ENCODE measurements around the gene TSPAN2. TPM values are rescaled to one million over a fixed set of nuclear protein-coding genes. Genes with fewer than 3 reads are reported as not detected.

Gene TSPAN2
- total RNA-seq, 8 experiments from 2014 or later: 0.36 to 27.1 (median 9.7) TPM; not detected in 1

GRCh38 chr1:115088115-115088778 is 1.1 kb downstream of the TSPAN2 start:
- in situ Hi-C loops (cut with MboI; ENCODE audit: low pct_unique_long_range_greater_than_20kb in 2 of 9, low sequenced_read_pairs in 9 of 9, unreplicated experiment in 9 of 9): loop anchor here in 2 of 9 experiments (25.0 kb wide), 2 partner anchors 101 to 576 kb away; partner anchors contain the start of gene TRIM33 (in 1 of the 2)
- H3K4me3 ChIP-seq: peak overlapping the region; percentile 50 to 61 (median 56)
- WGBS, 10 experiments: 67 to 90% (median 72%) methylated on average over 1 to 5 of the region's 5 CpGs; no CpG with 5 or more reads in 4 of the 10 experiments
- H3K4me1 ChIP-seq (replicated peaks in 1 of 2): peaks cover 2 to 4% of the 10 kb centered on the region in 2 donors
- ATAC-seq (replicated peaks in 6 of 8): peak in 5 of 8 experiments; percentile 4 to 50 (median 23)
- peak overlapping the region; percentile 57 to 87 for H3K27ac ChIP-seq

- WGBS, 10 experiments: 45 to 100% (median 81%) methylated on average over 1 to 9 of the region's 9 CpGs; no CpG with 5 or more reads in 1 of the 10 experiments
- ATAC-seq (replicated peaks in 6 of 8): no peak
- Histone ChIP-seq H3K4me3 (no peak overlapping the region), H3K4me1 (replicated peaks in 1 of 2) (peaks cover 10 to 16% of the 10 kb centered on the region in 2 donors), H3K27ac (no peak overlapping the region)
- in situ Hi-C loops (cut with MboI; ENCODE audit: low pct_unique_long_range_greater_than_20kb in 2 of 9, low sequenced_read_pairs in 9 of 9, unreplicated experiment in 9 of 9): loop anchor here in 2 of 9 experiments (25.0 kb wide), 2 partner anchors 99 to 574 kb away; partner anchors contain the start of gene TRIM33 (in 1 of the 2)
These were observed 3.0 kb downstream of the TSPAN2 start for GRCh38 chr1:115086176-115086830.

- peaks cover 10 to 16% of the 10 kb centered on the region in 2 donors for H3K4me1 ChIP-seq (replicated peaks in 1 of 2)
- in situ Hi-C loops (cut with MboI; ENCODE audit: low pct_unique_long_range_greater_than_20kb in 2 of 9, low sequenced_read_pairs in 9 of 9, unreplicated experiment in 9 of 9): loop anchor here in 2 of 9 experiments (25.0 kb wide), 2 partner anchors 98 to 573 kb away; partner anchors contain the start of gene TRIM33 (in 1 of the 2)
- 57 to 100% (median 76%) methylated on average over 1 to 9 of the region's 9 CpGs; no CpG with 5 or more reads in 2 of the 10 experiments for WGBS, 10 experiments
- H3K4me3 ChIP-seq: no peak overlapping the region
- no peak overlapping the region for H3K27ac ChIP-seq
- peak in 1 of 8 experiments; percentile 77 for ATAC-seq (replicated peaks in 6 of 8)
These were observed 4.3 kb downstream of the TSPAN2 start for GRCh38 chr1:115084902-115085511.

- Histone ChIP-seq H3K27ac (no peak overlapping the region), H3K4me3 (no peak overlapping the region), H3K4me1 (replicated peaks in 1 of 2) (peaks cover 9 to 27% of the 10 kb centered on the region in 2 donors)
- peak in 1 of 8 experiments; percentile 36 for ATAC-seq (replicated peaks in 6 of 8)
- in situ Hi-C loops (cut with MboI; ENCODE audit: low pct_unique_long_range_greater_than_20kb in 2 of 9, low sequenced_read_pairs in 9 of 9, unreplicated experiment in 9 of 9): loop anchor here in 2 of 9 experiments (25.0 kb wide), 2 partner anchors 96 to 571 kb away; partner anchors contain the start of gene TRIM33 (in 1 of the 2)
- WGBS, 10 experiments: 44 to 100% (median 76%) methylated on average over 1 to 6 of the region's 6 CpGs
These were observed 6.4 kb downstream of the TSPAN2 start for GRCh38 chr1:115082949-115083348.

- 21 to 86% (median 67%) methylated on average over 1 to 4 of the region's 4 CpGs; no CpG with 5 or more reads in 2 of the 10 experiments for WGBS, 10 experiments
- peak in 3 of 8 experiments; percentile 10 to 33 (median 20) for ATAC-seq (replicated peaks in 6 of 8)
- in situ Hi-C loops (cut with MboI; ENCODE audit: low pct_unique_long_range_greater_than_20kb in 2 of 9, low sequenced_read_pairs in 9 of 9, unreplicated experiment in 9 of 9): loop anchor here in 2 of 9 experiments (25.0 kb wide), 2 partner anchors 91 to 566 kb away; partner anchors contain the start of gene TRIM33 (in 1 of the 2)
- H3K4me1 ChIP-seq (replicated peaks in 1 of 2): peaks cover 5 to 27% of the 10 kb centered on the region in 2 donors
- H3K27ac ChIP-seq: peak overlapping the region in 1 of 2 donors; percentile 64
- H3K4me3 ChIP-seq: no peak overlapping the region
These were observed 10.6 kb downstream of the TSPAN2 start for GRCh38 chr1:115078708-115079107.

GRCh38 chr1:115077984-115078330 is 11.3 kb downstream of the TSPAN2 start:
- ATAC-seq (replicated peaks in 6 of 8): no peak
- Histone ChIP-seq H3K4me1 (replicated peaks in 1 of 2) (peaks cover 3 to 22% of the 10 kb centered on the region in 2 donors), H3K4me3 (no peak overlapping the region), H3K27ac (no peak overlapping the region)
- in situ Hi-C loops (cut with MboI; ENCODE audit: low pct_unique_long_range_greater_than_20kb in 2 of 9, low sequenced_read_pairs in 9 of 9, unreplicated experiment in 9 of 9): loop anchor here in 2 of 9 experiments (25.0 kb wide), 2 partner anchors 91 to 566 kb away; partner anchors contain the start of gene TRIM33 (in 1 of the 2)
- 60 to 100% (median 100%) methylated on average over 1 of the region's 1 CpG; no CpG with 5 or more reads in 4 of the 10 experiments for WGBS, 10 experiments

- WGBS, 10 experiments: 0 to 95% (median 86%) methylated on average over 2 to 5 of the region's 5 CpGs
These were observed 11.9 kb downstream of the TSPAN2 start for GRCh38 chr1:115077286-115077983.

GRCh38 chr1:115076384-115076915 is 12.9 kb downstream of the TSPAN2 start:
- in situ Hi-C loops (cut with MboI; ENCODE audit: low pct_unique_long_range_greater_than_20kb in 2 of 9, low sequenced_read_pairs in 9 of 9, unreplicated experiment in 9 of 9): loop anchor here in 2 of 9 experiments (25.0 kb wide), 2 partner anchors 89 to 564 kb away; partner anchors contain the start of gene TRIM33 (in 1 of the 2)
- ATAC-seq (replicated peaks in 6 of 8): no peak
- no peak overlapping the region for H3K27ac ChIP-seq
- H3K4me3 ChIP-seq: no peak overlapping the region
- H3K4me1 ChIP-seq (replicated peaks in 1 of 2): peaks cover 0 to 11% of the 10 kb centered on the region in 2 donors
- WGBS, 10 experiments: 28 to 96% (median 86%) methylated on average over 1 to 4 of the region's 4 CpGs; no CpG with 5 or more reads in 1 of the 10 experiments

More at GRCh38 chr1:115077286-115077983, 11.9 kb downstream of the TSPAN2 start:
- peak in 3 of 8 experiments; percentile 60 to 90 (median 88) for ATAC-seq (replicated peaks in 6 of 8)
- H3K4me1 ChIP-seq (replicated peaks in 1 of 2): peaks cover 0 to 17% of the 10 kb centered on the region in 2 donors
- no peak overlapping the region for H3K27ac ChIP-seq
- H3K4me3 ChIP-seq: no peak overlapping the region
- in situ Hi-C loops (cut with MboI; ENCODE audit: low pct_unique_long_range_greater_than_20kb in 2 of 9, low sequenced_read_pairs in 9 of 9, unreplicated experiment in 9 of 9): loop anchor here in 2 of 9 experiments (25.0 kb wide), 2 partner anchors 90 to 565 kb away; partner anchors contain the start of gene TRIM33 (in 1 of the 2)

GRCh38 chr1:115074839-115075534 is 14.3 kb downstream of the TSPAN2 start:
- Histone ChIP-seq H3K4me3 (no peak overlapping the region), H3K4me1 (replicated peaks in 1 of 2) (peaks cover 0 to 11% of the 10 kb centered on the region in 2 donors), H3K27ac (no peak overlapping the region)
- ATAC-seq (replicated peaks in 6 of 8): peak in 4 of 8 experiments; percentile 50 to 84 (median 72)
- in situ Hi-C loops (cut with MboI; ENCODE audit: low pct_unique_long_range_greater_than_20kb in 2 of 9, low sequenced_read_pairs in 9 of 9, unreplicated experiment in 9 of 9): loop anchor here in 2 of 9 experiments (25.0 kb wide), 2 partner anchors 88 to 563 kb away; partner anchors contain the start of gene TRIM33 (in 1 of the 2)
- 0 to 100% (median 70%) methylated on average over 1 to 10 of the region's 11 CpGs for WGBS, 10 experiments

- no peak overlapping the region for H3K27ac ChIP-seq
- no peak overlapping the region for H3K4me3 ChIP-seq
- peaks cover 0 to 2% of the 10 kb centered on the region in 2 donors for H3K4me1 ChIP-seq (replicated peaks in 1 of 2)
- 38 to 90% (median 78%) methylated on average over 1 to 8 of the region's 10 CpGs; no CpG with 5 or more reads in 2 of the 10 experiments for whole genome bisulfite sequencing, 10 experiments
- peak in 3 of 8 experiments; percentile 7 to 57 (median 35) for ATAC-seq (replicated peaks in 6 of 8)
- in situ Hi-C loops (cut with MboI; ENCODE audit: low pct_unique_long_range_greater_than_20kb in 2 of 9, low sequenced_read_pairs in 9 of 9, unreplicated experiment in 9 of 9): no loop called here
These were observed 15.8 kb downstream of the TSPAN2 start for GRCh38 chr1:115073298-115074087.

Measured in motor neuron (in vitro differentiated cells).